Ovary (tissue), 9 donors: ENCODE measurements around the gene ZMAT2. TPM values are rescaled to one million over a fixed set of nuclear protein-coding genes. Genes with fewer than 3 reads are reported as not detected.

Source experiments
- DNase-seq, 5 donors: peaks; one replicate each; pipeline ENCODE4 v3.0.0-alpha.2; 2019 to 2020
- H3K27ac ChIP-seq, 2 donors: fragments of 200-600 bp; one replicate each; pipeline versions ENCODE4 v1.5.1 to v1.8.0; 2019 to 2022
- H3K27me3 ChIP-seq: fragments of 200-600 bp; one replicate; pipeline ENCODE4 v1.8.0; 2022
- H3K36me3 ChIP-seq: fragments of 200-600 bp; sonication (generic); one replicate; pipeline ENCODE4 v1.5.1; 2019
- H3K4me1 ChIP-seq: one replicate; pipeline ENCODE4 v1.8.1; 2013; ENCODE audit warnings: mild to moderate bottlenecking, moderate library complexity; ENCODE audit not compliant: insufficient read depth
- H3K4me3 ChIP-seq: fragments of 200-600 bp; sonication (generic); one replicate; pipeline ENCODE4 v1.5.1; 2017
- H3K9me3 ChIP-seq, 2 donors: fragments of 200-600 bp in 1 of 2; sonication (generic) in 1 of 2; one replicate each; pipeline versions ENCODE4 v1.5.1 to v1.8.1; 2013 to 2019; ENCODE audit warnings: mild to moderate bottlenecking in 1 of 2, moderate library complexity in 1 of 2
- CTCF ChIP-seq, 3 donors: fragments of 450-650 bp in 2 of 3; fragments of 200-600 bp in 1 of 3; IDR thresholded peaks; one replicate each; pipeline versions ENCODE4 v1.5.1 to v1.8.0; 2016 to 2022; ENCODE audit warnings: antibody characterized with exemption in 3 of 3, mild to moderate bottlenecking in 1 of 3
- EP300 ChIP-seq: sonication (generic); formaldehyde crosslinking; IDR thresholded peaks from one replicate; pipeline ENCODE4 v1.6.1; 2017; ENCODE audit warnings: antibody characterized with exemption
- POLR2A ChIP-seq: fragments of 450-650 bp; IDR thresholded peaks from one replicate; pipeline ENCODE4 v1.6.1; 2017; ENCODE audit warnings: antibody characterized with exemption, mild to moderate bottlenecking, moderate library complexity
- WGBS, 3 donors: extraction: QIAGEN DNeasy Blood & Tissue Kit in 1 of 3; methylation state at CpG; one replicate each; pipeline versions ENCODE4 v1.1.5 to v1.1.7; 2013 to 2017; 5-methylcytosine and 5-hydroxymethylcytosine counted together
- intact Hi-C, 4 donors: fragments of 100-400 bp; cut with DNase I; formaldehyde crosslinking; loops; one replicate each; pipeline versions ENCODE4 v1.11.0 to v1.15.1; 2022 to 2023
- polyA plus RNA-seq, 2 donors: library from polyadenylated mRNA; stranded (reverse); fragments of 200-250 nt in 1 of 2; fragments of 350-450 nt in 1 of 2; fragmentation: Illumina TruSeq in 1 of 2; extraction: RNeasy Lipid Tissue Mini Kit (QIAGEN cat#74804) in 1 of 2; gene quantifications; one replicate each; pipeline ENCODE4 v1.2.3, GENCODE V29; 2013 to 2014
- total RNA-seq, 7 donors: library from RNA; depleted of rRNA in 2 of 7; stranded (reverse); fragments of >200 nt in 2 of 7; fragmentation: NEBNext Ultra II Directional in 3 of 7; extraction: Animal tissue kit (Norgen Biotek cat#: 25700) in 3 of 7; gene quantifications; one replicate each; pipeline versions ENCODE4 v1.1.0 to v1.2.4, GENCODE V29; 2016 to 2023
- donor health status: DM: no; HTN: no; CAD: no; lungs with moderate emphysema.
- donor health status: DM: no; HTN: no; CAD: no.
- donor health status: Bipolar disorder and iron deficiency.
- donor health status: DM: yes; HTN: yes; CAD: no.
- donor health status: DM: no; HTN: no; CAD: no.
- donor health status: DM: yes; HTN: yes; CAD: no.

ZMAT2 gene
- total and polyA plus RNA-seq, 9 donors: 22.9 to 126 (median 40.7) TPM

GRCh38 chr5:140678993-140679392, 21.3 kb upstream of the ZMAT2 start:
- intact Hi-C loops: no loop called here
- WGBS, 3 donors: 95 to 98% (median 95%) methylated on average over 7 of the region's 7 CpGs
- Histone ChIP-seq H3K36me3 (no peaks in the 10 kb centered on the region), H3K27ac (no peak overlapping the region), H3K4me3 (no peak overlapping the region), H3K27me3 (no peaks in the 10 kb centered on the region), H3K4me1 (no peaks in the 10 kb centered on the region), H3K9me3 (no peaks in the 10 kb centered on the region)
- TF ChIP-seq EP300 (no peak), CTCF (IDR thresholded peaks at IDR 0.05) (no peak), POLR2A (no peak)
- no peak for DNase-seq

GRCh38 chr5:140690376-140690932, 9.8 kb upstream of the ZMAT2 start:
- Histone ChIP-seq H3K4me1 (peaks cover 7% of the 10 kb centered on the region), H3K36me3 (no peaks in the 10 kb centered on the region), H3K4me3 (peak overlapping the region; percentile 77), H3K27me3 (no peaks in the 10 kb centered on the region), H3K27ac (no peak overlapping the region), H3K9me3 (no peaks in the 10 kb centered on the region)
- intact Hi-C loops: no loop called here
- DNase-seq: no peak
- 40 to 51% (median 42%) methylated on average over 8 of the region's 8 CpGs for WGBS, 3 donors
- TF ChIP-seq POLR2A (no peak), CTCF (IDR thresholded peaks at IDR 0.05) (no peak), EP300 (no peak)

- peak within 1 kb of the TSS; percentile 77 for H3K4me3 ChIP-seq
- no peaks in the 10 kb centered on the region for H3K36me3 ChIP-seq
- intact Hi-C loops: no loop called here
- TF ChIP-seq POLR2A: peak; percentile 37
- no peak for TF ChIP-seq EP300
- 0% methylated on average over 61 of the region's 61 CpGs for WGBS, 3 donors
- H3K9me3 ChIP-seq: no peaks in the 10 kb centered on the region
- peak within 1 kb of the TSS; percentile 36 to 58 for H3K27ac ChIP-seq
- H3K4me1 ChIP-seq: peaks cover 7% of the 10 kb centered on the region
- H3K27me3 ChIP-seq: no peaks in the 10 kb centered on the region
- peak; percentile 83 to 89 (median 83) for DNase-seq
Measured at GRCh38 chr5:140690941-140691924, 9.0 kb upstream of the ZMAT2 start, which contains the start of the genes HARS1 and HARS2. HARS1 (minus strand) TSS chr5:140691370; CDS start chr5:140691304, 66 bp downstream. HARS2 (plus strand) TSS chr5:140691455; CDS start chr5:140691649, 194 bp downstream.

GRCh38 chr5:140694276-140694675, 6.0 kb upstream of the ZMAT2 start:
- no peak for DNase-seq
- WGBS, 3 donors: 50 to 57% (median 52%) methylated on average over 5 of the region's 5 CpGs
- Histone ChIP-seq H3K27me3 (no peaks in the 10 kb centered on the region), H3K9me3 (no peaks in the 10 kb centered on the region), H3K27ac (no peak overlapping the region), H3K36me3 (no peaks in the 10 kb centered on the region), H3K4me1 (peaks cover 7% of the 10 kb centered on the region), H3K4me3 (no peak overlapping the region)
- intact Hi-C loops: no loop called here
- TF ChIP-seq CTCF (IDR thresholded peaks at IDR 0.05) (no peak), POLR2A (no peak), EP300 (no peak)
